ENCODE results near the gene VAC14. TPM values are rescaled to one million over a fixed set of nuclear protein-coding genes. Genes with fewer than 3 reads are reported as not detected.

VAC14 gene
- total and polyA plus RNA-seq, 2 of the 8 experiments (the other 6 are each of a cell fraction or from before 2014, with no cell fraction given) = 56.0 to 108 TPM

DNA sequence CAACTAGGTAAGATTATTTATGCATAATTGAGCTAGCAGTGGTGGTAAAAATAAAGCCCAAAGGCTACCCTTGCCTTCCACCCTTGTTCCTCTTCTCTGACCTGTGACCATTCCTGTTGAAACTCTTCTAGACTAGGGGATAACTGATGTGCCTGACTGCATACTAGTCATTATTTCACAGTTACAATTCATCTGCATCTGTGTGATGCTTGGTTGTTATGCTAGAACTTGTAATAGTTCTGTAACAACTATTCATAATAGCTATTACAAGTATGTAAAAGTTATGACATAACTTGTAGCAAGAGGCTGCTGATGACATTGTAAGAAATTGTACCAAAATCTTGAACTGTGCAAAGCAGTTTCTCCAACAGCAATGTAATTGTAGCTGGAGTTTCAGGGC, 2.4 kb upstream of the VAC14 start:
- Histone ChIP-seq H2BK20ac (ENCODE audit: low read length) (no peak overlapping the region), H2BK5ac (ENCODE audit: low read depth, low read length) (no peak overlapping the region), H3K79me2 (ENCODE audit: control insufficient read depth in 1 of 2, insufficient read depth in 2 of 2, low read length in 2 of 2) (peaks cover 14 to 24% of the 10 kb centered on the region in 2 experiments), H3K9me3 (ENCODE audit: insufficient read depth in 2 of 2, low read depth in 1 of 2, low read length in 1 of 2) (no peaks in the 10 kb centered on the region), H3K4ac (replicated peaks; ENCODE audit: insufficient read length, low read depth, low read length) (no peak overlapping the region), H3K4me3 (ENCODE audit: extremely low read depth in 1 of 4, insufficient read depth in 2 of 4, low read depth in 3 of 4, low read length in 4 of 4) (no peak overlapping the region), H3K36me3 (ENCODE audit: control insufficient read depth in 2 of 4, insufficient read depth in 4 of 4, low read length in 3 of 4) (peaks cover 0 to 8% (median 0%) of the 10 kb centered on the region in 4 experiments; a peak in 2 of 8 replicates), H3K56ac (replicated peaks; ENCODE audit: insufficient read length, low read depth, low read length) (no peak overlapping the region), H3K23ac (ENCODE audit: insufficient read length) (no peak overlapping the region), H3K79me1 (ENCODE audit: low read depth, low read length) (peaks cover 12% of the 10 kb centered on the region), H4K91ac (replicated peaks; ENCODE audit: insufficient read length, low read length) (no peak overlapping the region), H3K23me2 (ENCODE audit: low read depth, low read length) (peaks cover 8% of the 10 kb centered on the region), H2AFZ (ENCODE audit: low read length) (no peak overlapping the region), H2BK12ac (ENCODE audit: low read depth, low read length) (no peak overlapping the region), H2BK120ac (replicated peaks; ENCODE audit: low read depth, low read length) (no peak overlapping the region), H2BK15ac (ENCODE audit: low read length) (no peak overlapping the region), H2AK5ac (ENCODE audit: low read depth, low read length) (no peak overlapping the region), H4K5ac (ENCODE audit: insufficient read length, low read depth, low read length) (no peak overlapping the region), H4K20me1 (replicated peaks in 1 of 2; ENCODE audit: control insufficient read depth in 1 of 2, insufficient read depth in 2 of 2, low read length in 2 of 2) (peaks cover 0 to 2% of the 10 kb centered on the region in 2 experiments), H3K14ac (ENCODE audit: insufficient read length) (no peak overlapping the region), H3K27ac (ENCODE audit: low read depth, low read length) (no peak overlapping the region), H3K4me2 (ENCODE audit: insufficient read depth in 1 of 2, low read depth in 2 of 2, low read length in 2 of 2) (no peak overlapping the region), H3K18ac (ENCODE audit: extremely low read depth, low read length) (no peak overlapping the region), H3K27me3 (replicated peaks in 1 of 4; ENCODE audit: control insufficient read depth in 3 of 4, extremely low read depth in 1 of 4, insufficient read depth in 3 of 4, low read length in 3 of 4) (peaks cover 0 to 18% (median 6%) of the 10 kb centered on the region in 4 experiments; a peak in 6 of 7 replicates), H3K9ac (replicated peaks in 1 of 4; ENCODE audit: extremely low read depth in 1 of 4, low read depth in 3 of 4, low read length in 3 of 4) (no peak overlapping the region), H4K8ac (ENCODE audit: extremely low read depth, insufficient read depth, low read length) (no peak overlapping the region), H3K4me1 (replicated peaks in 1 of 4; ENCODE audit: control insufficient read depth in 3 of 4, insufficient read depth in 4 of 4, low read length in 3 of 4) (peaks cover 1 to 5% (median 3%) of the 10 kb centered on the region in 4 experiments; a peak in 5 of 7 replicates)
- DNase-seq (ENCODE audit: low read depth in 1 of 2, low spot score in 2 of 2) (no peak), FAIRE-seq (no peak)
- POLR2A ChIA-PET (ENCODE audit: partially characterized antibody) = no interaction called here
- CTCF ChIA-PET (ENCODE audit: partially characterized antibody) = interaction anchor here (1.7 kb wide), 1 partner anchor 508 kb away, joined by 4 read pairs; no protein-coding TSS in a partner anchor
- no peak for TF ChIP-seq SAP30 (IDR thresholded peaks at IDR 0.05; ENCODE audit: insufficient read depth, insufficient replicate concordance, low read length)
- no peak for TF ChIP-seq BRCA1 (IDR thresholded peaks at IDR 0.05; ENCODE audit: low read depth, low read length)
- no peak for TF ChIP-seq SP2 (IDR thresholded peaks at IDR 0.05; ENCODE audit: low read length)
- TF ChIP-seq TAF7 (optimal IDR thresholded peaks at IDR 0.05; ENCODE audit: borderline replicate concordance, low read depth, low read length) = no peak
